ENCODE results near the gene CERT1.
"Not testable (repeated sequence)": the region's sequence is repeated elsewhere in the genome, so short reads cannot be mapped to it uniquely, and the experiment has no call there.

The CERT1 gene

GRCh38 chr5:75509546-75509945 is 1.9 kb downstream of the CERT1 start:
- peaks cover 36% of the 10 kb centered on the region for H3K4me1 ChIP-seq (ENCODE audit: low read depth, poor library complexity, severe bottlenecking)
- H3K79me2 ChIP-seq (ENCODE audit: insufficient read depth, low read depth), result peaks cover 68% of the 10 kb centered on the region
- no peaks in the 10 kb centered on the region for H3K27me3 ChIP-seq (ENCODE audit: insufficient read depth, low read depth)
- H3K27ac ChIP-seq, result no peak overlapping the region
- 0 out of 2 replicates have a peak, but pooled peaks cover 13% of the 10 kb centered on the region for H4K20me1 ChIP-seq (ENCODE audit: insufficient read depth)
- peak overlapping the region; percentile 91 for H3K4me2 ChIP-seq
- TF ChIP-seq CTCF (conservative IDR thresholded peaks at IDR 0.05; ENCODE audit: low read depth, low read length), result no peak
- no peak overlapping the region for H3K9ac ChIP-seq
- H2AFZ ChIP-seq (ENCODE audit: low read depth), result no peak overlapping the region
- no peak overlapping the region for H3K4me3 ChIP-seq (IDR thresholded peaks at IDR 0.05; ENCODE audit: insufficient read depth, low read depth, low read length)
- no peaks in the 10 kb centered on the region for H3K36me3 ChIP-seq (ENCODE audit: insufficient read depth)

GRCh38 chr5:75507841-75508240 is 3.6 kb downstream of the CERT1 start:
- no peaks in the 10 kb centered on the region for H3K27me3 ChIP-seq (ENCODE audit: insufficient read depth, low read depth)
- H3K36me3 ChIP-seq (ENCODE audit: insufficient read depth), result no peaks in the 10 kb centered on the region
- H3K4me1 ChIP-seq (ENCODE audit: low read depth, poor library complexity, severe bottlenecking), result peaks cover 23% of the 10 kb centered on the region
- no peak overlapping the region for H3K4me2 ChIP-seq
- H4K20me1 ChIP-seq (ENCODE audit: insufficient read depth), result 0 out of 2 replicates have a peak, but pooled peaks cover 13% of the 10 kb centered on the region
- H3K27ac ChIP-seq, result no peak overlapping the region
- TF ChIP-seq CTCF (conservative IDR thresholded peaks at IDR 0.05; ENCODE audit: low read depth, low read length), result no peak
- no peak overlapping the region for H2AFZ ChIP-seq (ENCODE audit: low read depth)
- peaks cover 60% of the 10 kb centered on the region for H3K79me2 ChIP-seq (ENCODE audit: insufficient read depth, low read depth)
- no peak overlapping the region for H3K9ac ChIP-seq
- H3K4me3 ChIP-seq (IDR thresholded peaks at IDR 0.05; ENCODE audit: insufficient read depth, low read depth, low read length), result no peak overlapping the region

- not testable (repeated sequence) for H3K27ac ChIP-seq; H3K9ac ChIP-seq; H4K20me1 ChIP-seq (ENCODE audit: insufficient read depth); H3K4me2 ChIP-seq; H3K27me3 ChIP-seq (ENCODE audit: insufficient read depth, low read depth); H2AFZ ChIP-seq (ENCODE audit: low read depth); H3K36me3 ChIP-seq (ENCODE audit: insufficient read depth); H3K4me3 ChIP-seq (IDR thresholded peaks at IDR 0.05; ENCODE audit: insufficient read depth, low read depth, low read length)
- H3K4me1 ChIP-seq (ENCODE audit: low read depth, poor library complexity, severe bottlenecking), result peaks cover 16% of the 10 kb centered on the region
- peaks cover 43% of the 10 kb centered on the region; the same call in 1 of the 2 replicates for H3K79me2 ChIP-seq (ENCODE audit: insufficient read depth, low read depth)
Observed at GRCh38 chr5:75505112-75505511, 6.3 kb downstream of the CERT1 start.

DNA sequence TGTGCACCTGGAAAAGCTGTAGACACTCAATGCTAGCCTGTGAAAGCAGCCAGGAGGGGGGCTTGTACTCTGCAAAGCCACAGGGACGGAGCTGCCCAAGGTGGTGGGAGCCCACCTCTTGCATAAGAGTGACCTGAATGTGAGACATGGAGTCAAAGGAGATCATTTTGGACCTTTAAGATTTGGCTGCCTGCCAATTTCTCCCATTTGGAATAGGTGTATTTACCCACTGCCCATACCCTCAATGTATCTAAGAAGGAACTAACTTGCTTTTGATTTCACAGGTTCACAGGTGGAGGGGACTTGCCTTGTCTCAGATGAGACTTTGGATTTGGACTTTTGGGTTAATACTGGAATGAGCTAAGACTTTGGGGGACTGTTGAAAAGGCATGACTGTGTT is 12.6 kb downstream of the CERT1 start:
- not testable (repeated sequence) for H3K79me2 ChIP-seq (ENCODE audit: insufficient read depth, low read depth)

DNA sequence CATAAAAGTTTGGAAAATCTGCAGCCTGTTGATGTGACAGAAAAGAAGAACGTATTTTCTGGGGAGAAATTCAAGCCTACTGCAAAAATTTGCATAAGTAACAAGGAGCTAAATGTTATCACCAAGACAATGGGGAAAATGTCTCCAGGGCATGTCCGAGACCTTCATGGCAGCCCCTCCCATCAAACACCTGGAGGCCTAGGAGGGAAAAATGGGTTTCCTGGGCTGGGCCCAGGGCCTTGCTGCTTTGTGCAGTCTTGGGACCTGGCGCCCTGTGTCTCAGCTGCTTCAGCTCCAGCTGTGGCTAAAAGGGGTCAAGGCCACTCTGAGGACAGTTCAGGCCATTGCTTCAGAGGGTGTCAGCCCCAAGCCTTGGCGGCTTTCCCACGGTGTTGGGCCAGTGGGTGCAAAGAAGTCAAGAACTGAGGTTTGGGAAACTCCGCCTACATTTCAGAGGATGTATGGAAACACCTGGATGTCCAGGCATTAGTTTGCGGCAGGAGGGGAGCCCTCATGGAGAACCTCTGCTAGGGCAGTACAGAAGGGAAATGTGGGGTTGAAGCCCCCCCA is 13.1 kb downstream of the CERT1 start:
- no peaks in the 10 kb centered on the region for H4K20me1 ChIP-seq (ENCODE audit: insufficient read depth)

More for the DNA sequence above, 12.6 kb downstream of the CERT1 start:
- not testable (repeated sequence) for H3K4me2 ChIP-seq; H3K4me1 ChIP-seq (ENCODE audit: low read depth, poor library complexity, severe bottlenecking); H4K20me1 ChIP-seq (ENCODE audit: insufficient read depth); H3K36me3 ChIP-seq (ENCODE audit: insufficient read depth); H3K27ac ChIP-seq; H2AFZ ChIP-seq (ENCODE audit: low read depth); H3K9ac ChIP-seq; H3K27me3 ChIP-seq (ENCODE audit: insufficient read depth, low read depth); H3K4me3 ChIP-seq (IDR thresholded peaks at IDR 0.05; ENCODE audit: insufficient read depth, low read depth, low read length)

More for the DNA sequence above, 13.1 kb downstream of the CERT1 start:
- Histone ChIP-seq H2AFZ (ENCODE audit: low read depth) (no peak overlapping the region), H3K27me3 (ENCODE audit: insufficient read depth, low read depth) (no peaks in the 10 kb centered on the region), H3K4me3 (IDR thresholded peaks at IDR 0.05; ENCODE audit: insufficient read depth, low read depth, low read length) (no peak overlapping the region), H3K79me2 (ENCODE audit: insufficient read depth, low read depth) (no peaks in the 10 kb centered on the region), H3K27ac (no peak overlapping the region), H3K9ac (no peak overlapping the region), H3K36me3 (ENCODE audit: insufficient read depth) (no peaks in the 10 kb centered on the region), H3K4me2 (no peak overlapping the region), H3K4me1 (ENCODE audit: low read depth, poor library complexity, severe bottlenecking) (no peaks in the 10 kb centered on the region)
- no peak for TF ChIP-seq CTCF (conservative IDR thresholded peaks at IDR 0.05; ENCODE audit: low read depth, low read length)

All from KMS-11 (cell line).